SW 1271 (cell line): ENCODE results near the gene PPP1R1B.

Experiments used
- DNase-seq, 2 experiments: peaks; one replicate each; lab custom pipeline; 2025; lab: John Stamatoyannopoulos, UW

Gene PPP1R1B

GRCh38 chr17:39632153-39632941 lies 5.6 kb downstream of the PPP1R1B start:
- no peak for DNase-seq

- DNase-seq, result no peak
These were observed 6.9 kb downstream of the PPP1R1B start for GRCh38 chr17:39633570-39634183.

DNA sequence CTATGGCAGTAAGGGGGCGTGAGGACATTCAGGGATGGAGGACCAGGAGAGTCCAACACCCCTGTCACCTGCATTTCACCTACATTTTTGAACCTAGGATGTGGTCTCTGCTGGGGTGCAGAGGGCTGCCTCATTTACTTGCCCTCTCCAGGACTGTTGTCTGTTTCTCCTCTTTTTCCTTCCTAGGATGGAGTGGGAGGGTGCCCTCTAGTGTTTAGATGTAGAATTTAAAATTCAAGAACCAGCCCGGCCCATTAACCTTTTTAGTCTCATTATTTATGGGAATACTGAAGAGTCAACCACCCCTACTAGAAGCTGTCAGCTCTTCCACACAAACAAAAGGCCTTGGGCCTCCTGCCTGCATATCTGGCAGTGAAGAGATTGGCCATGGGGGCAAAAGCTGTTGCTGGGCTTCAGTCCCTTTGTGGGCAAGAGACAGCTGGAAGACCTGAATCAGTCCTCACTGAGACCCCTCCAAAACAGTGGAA lies 7.7 kb downstream of the PPP1R1B start:
- DNase-seq, result peak in 1 of 2 experiments; percentile 70

- no peak for DNase-seq
These were observed 8.9 kb downstream of the PPP1R1B start for GRCh38 chr17:39635614-39636176.

- DNase-seq, result no peak
These were observed 9.8 kb downstream of the PPP1R1B start for GRCh38 chr17:39636587-39636926.

- peak; percentile 71 to 72 for DNase-seq
These were observed 10.4 kb downstream of the PPP1R1B start, which contains the start of gene STARD3 for GRCh38 chr17:39636927-39637736. Gene STARD3, plus strand, starts transcription at chr17:39637144. Its CDS starts 16,388 bp downstream, at chr17:39653532.

DNA sequence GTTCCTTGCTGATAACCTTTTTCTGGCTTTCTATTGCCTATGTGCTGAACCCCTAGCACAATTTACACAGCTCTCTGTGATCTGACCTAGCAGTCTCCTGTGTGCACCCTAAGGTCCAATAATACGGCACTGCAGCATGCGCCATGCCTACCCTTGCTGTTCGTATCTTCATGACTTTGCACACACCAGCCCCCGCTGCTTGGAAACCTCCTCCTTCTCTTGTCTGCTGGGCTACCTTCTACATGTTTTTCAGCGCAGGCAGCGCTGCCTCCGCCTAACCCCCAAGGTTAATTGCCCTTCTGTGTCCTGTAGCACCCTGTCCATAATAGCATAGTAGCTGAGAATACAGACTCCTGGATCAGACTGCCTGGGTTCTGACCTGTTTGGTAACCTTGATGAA lies 11.6 kb downstream of the PPP1R1B start:
- no peak for DNase-seq

GRCh38 chr17:39639043-39639442 lies 12.3 kb downstream of the PPP1R1B start:
- no peak for DNase-seq

DNA sequence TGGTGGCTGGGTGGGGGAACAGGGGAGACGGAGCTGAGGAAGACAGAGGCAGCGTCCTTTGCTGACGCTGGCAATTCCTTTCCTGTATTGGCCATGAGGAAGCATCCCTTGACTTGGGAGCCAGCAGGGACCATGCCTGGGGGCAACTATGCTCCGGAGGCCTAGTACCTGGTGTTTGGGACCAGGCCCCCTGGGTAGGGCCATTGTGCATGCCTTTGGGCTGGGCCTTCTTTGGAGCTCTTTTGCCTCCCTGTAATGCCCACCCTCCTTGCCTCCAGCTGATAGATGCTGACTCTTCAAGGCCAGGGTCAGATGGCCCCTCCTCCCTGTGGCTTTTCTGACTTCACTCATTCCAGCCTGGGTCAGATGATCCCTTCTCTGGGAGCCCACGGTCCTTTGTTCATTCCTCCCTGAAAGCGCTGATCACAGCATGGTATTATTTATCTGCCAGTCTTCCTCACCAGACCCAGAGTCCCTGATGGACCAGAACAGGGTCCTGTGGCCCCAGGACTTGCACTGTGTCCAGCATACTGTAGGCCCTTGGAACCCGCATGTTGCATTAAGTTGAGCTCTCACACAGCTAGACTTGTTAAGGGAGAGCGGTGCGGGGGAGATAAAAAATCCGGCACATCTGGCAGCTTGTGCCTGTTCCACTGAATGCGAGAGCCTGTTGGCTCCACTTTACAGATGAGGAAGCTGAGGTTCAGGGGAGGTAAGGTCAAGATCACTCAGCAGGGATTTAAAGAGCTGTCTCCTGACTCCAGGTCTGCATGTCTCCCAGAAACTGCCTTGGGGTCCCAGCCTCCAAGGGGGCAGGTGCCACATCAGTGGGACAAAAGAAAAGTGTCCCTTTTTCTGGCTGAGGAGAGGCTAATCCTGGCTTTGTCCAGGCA lies 13.1 kb downstream of the PPP1R1B start:
- no peak for DNase-seq

DNA sequence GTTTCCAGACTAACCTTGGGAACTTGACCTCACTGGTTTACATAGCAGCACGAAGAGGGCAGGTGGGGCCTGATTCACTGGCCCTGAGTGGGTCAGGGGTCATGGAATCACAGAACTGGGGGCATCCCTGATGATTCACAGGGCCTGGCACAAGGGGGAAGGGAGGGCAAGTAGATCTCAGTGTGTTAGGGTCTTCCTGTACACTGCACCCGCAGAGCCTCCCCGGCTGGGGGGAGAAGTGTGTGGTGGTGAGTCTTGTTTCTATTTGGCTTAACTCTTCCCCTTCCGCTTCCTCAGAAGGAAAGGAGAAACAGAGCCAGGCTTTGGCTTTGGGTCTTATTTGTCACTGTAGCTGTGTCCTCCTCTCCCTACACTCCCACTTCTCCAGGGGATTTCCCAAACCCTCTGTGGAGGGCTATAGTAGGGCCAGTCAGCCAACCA lies 13.9 kb downstream of the PPP1R1B start:
- no peak for DNase-seq

DNA sequence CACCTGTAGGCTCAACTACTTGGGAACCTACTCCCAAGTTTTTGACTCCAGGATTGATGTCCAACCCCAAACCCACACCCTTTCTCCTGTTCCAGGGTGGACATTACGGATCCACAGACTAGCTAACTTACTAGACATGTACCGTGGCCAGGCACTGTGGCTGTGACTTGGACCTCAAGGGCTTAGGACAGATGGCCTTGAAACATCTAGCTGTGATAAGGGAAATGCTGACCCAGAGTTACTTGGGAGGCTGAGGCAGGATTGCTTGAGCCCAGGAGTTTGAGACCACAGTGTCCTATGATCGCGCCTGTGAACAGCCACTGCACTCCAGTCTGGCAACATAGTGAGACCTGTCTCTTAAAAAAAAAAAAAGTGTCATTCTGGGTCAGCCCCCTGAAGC lies 14.3 kb downstream of the PPP1R1B start:
- DNase-seq, result no peak

GRCh38 chr17:39641883-39642282 lies 15.1 kb downstream of the PPP1R1B start:
- DNase-seq, result no peak

- DNase-seq, result no peak
These were observed 15.7 kb downstream of the PPP1R1B start for GRCh38 chr17:39642291-39643074.

GRCh38 chr17:39643271-39643670 lies 16.5 kb downstream of the PPP1R1B start:
- DNase-seq, result no peak

DNA sequence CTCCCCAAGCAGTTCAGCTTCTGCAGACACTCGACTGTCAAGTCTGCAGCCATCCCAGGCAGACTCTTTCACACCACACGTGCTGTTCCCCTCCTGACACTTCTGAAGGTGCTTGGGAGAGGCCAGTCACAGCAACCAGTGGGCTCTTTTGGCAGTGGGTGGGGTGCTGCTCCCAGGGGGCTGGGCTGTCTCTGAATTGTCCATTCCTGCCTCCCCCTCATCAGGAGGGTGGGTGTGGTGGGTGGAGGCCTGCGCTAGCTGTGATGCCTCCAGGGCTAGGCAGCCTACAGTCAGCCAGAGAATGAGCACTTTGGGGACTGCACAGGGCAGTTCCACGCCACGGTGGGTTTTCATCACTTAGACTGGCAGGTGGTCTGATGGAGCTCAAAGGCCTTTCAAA lies 20.5 kb downstream of the PPP1R1B start:
- DNase-seq, result no peak

GRCh38 chr17:39648616-39649366 lies 22.0 kb downstream of the PPP1R1B start:
- DNase-seq, result no peak

DNA sequence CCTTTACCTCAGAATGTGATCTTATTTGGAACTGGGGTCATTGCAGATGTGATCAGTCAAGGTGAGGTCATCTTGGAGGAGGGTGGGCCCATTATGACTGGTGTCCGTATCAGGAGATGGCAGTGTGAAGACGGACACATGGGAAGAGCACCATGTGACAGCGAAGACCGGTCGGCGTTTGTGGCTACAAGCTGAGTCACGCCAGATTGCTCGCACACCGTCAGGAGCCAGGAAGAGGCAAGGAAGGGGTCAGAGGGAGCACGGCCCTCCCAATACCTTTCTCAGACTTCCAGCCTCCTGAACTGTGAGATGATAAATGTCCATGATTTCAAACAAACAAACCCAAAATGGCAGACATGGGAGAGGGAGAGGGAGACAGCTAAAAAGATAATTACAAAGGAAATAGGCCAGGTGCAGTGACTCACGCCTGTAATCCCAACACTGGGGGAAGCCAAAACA lies 23.4 kb downstream of the PPP1R1B start:
- no peak for DNase-seq

DNA sequence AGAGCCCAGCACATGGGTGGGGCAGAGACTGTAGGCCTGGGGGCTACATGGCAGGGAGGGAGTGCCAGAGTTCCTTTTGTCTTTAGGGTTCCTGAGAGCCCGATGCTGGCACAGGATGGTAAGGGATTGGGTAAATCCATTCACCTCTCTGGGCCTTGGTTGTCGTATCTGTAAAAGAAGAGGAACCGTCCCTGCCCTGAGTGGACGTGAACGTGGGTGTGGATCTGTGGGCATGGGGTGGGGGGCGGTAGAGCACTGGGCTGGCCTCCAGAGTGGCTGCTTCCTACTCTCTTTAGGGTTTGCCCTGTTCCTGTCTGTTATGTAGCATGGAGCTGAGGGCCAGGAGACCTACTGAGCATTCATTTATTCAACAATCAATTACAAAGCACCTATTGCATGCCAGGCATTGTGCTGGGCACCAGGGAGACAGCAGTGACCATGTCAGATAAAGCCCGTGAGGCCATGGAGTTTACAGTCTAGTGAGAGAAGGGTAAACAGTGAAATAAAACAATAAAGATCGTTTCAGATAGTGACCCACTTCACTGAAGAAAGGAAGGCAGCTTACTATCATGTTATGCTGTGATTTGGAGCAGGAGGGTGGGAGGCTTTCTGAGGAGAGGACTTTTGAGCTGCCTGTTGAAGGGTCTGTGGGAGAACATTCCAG lies 25.3 kb downstream of the PPP1R1B start:
- no peak for DNase-seq
